Measurements from ENCODE around the gene SLC41A3. TPM values are rescaled to one million over a fixed set of nuclear protein-coding genes. Genes with fewer than 3 reads are reported as not detected.

The SLC41A3 gene
- polyA plus RNA-seq, 2 of the 4 experiments (the other 2 are of a cell fraction), result 18.9 to 24.2 TPM

GRCh38 chr3:126125341-126125740 is 41.4 kb upstream of the SLC41A3 start:
- CTCF ChIA-PET, result interaction anchor here (1.2 to 7.9 kb wide), 3 partner anchors 8 to 263 kb away, joined by 4 to 60 read pairs (median 4); no protein-coding TSS in a partner anchor
- WGBS (ENCODE audit: missing lambda C conversion rate), result 61% methylated on average over 4 of the region's 5 CpGs

GRCh38 chr3:126124896-126125295 is 41.0 kb upstream of the SLC41A3 start:
- POLR2A ChIA-PET, result no interaction called here

More at GRCh38 chr3:126125341-126125740, 41.4 kb upstream of the SLC41A3 start:
- H3K4me3 ChIP-seq, result no peak overlapping the region
- H3K4me1 ChIP-seq, result no peaks in the 10 kb centered on the region
- FAIRE-seq (no peak), ATAC-seq (no peak), DNase-seq (ENCODE audit: low read depth in 1 of 2, low spot score in 1 of 2) (no peak)
- no peak overlapping the region for H3K4me2 ChIP-seq
- no peak for TF ChIP-seq RAD21 (conservative IDR thresholded peaks at IDR 0.05 in 1 of 2, IDR thresholded peaks at IDR 0.05 in 1 of 2)
- TF ChIP-seq KDM5A (IDR thresholded peaks at IDR 0.05), result no peak
- TF ChIP-seq TFCP2L1 (CRISPR knock-in tag; IDR thresholded peaks at IDR 0.05), result no peak
- POLR2A ChIA-PET, result no interaction called here
- H3K27ac ChIP-seq, result no peak overlapping the region
- no peaks in the 10 kb centered on the region for H3K9me3 ChIP-seq

GRCh38 chr3:126124148-126124868 is 40.4 kb upstream of the SLC41A3 start:
- CTCF ChIA-PET, result interaction anchor here (0.7 to 7.9 kb wide), 4 partner anchors 9 to 423 kb away, joined by 4 to 60 read pairs (median 4); no protein-coding TSS in a partner anchor
- H3K4me2 ChIP-seq, result no peak overlapping the region
- FAIRE-seq (no peak), DNase-seq (ENCODE audit: low read depth in 1 of 2, low spot score in 1 of 2) (no peak), ATAC-seq (no peak)
- H3K9me3 ChIP-seq, result no peaks in the 10 kb centered on the region
- H3K4me3 ChIP-seq, result no peak overlapping the region
- no peaks in the 10 kb centered on the region for H3K4me1 ChIP-seq
- POLR2A ChIA-PET, result no interaction called here
- no peak for TF ChIP-seq CTCF (IDR thresholded peaks at IDR 0.05)
- TF ChIP-seq, protein P1, sequence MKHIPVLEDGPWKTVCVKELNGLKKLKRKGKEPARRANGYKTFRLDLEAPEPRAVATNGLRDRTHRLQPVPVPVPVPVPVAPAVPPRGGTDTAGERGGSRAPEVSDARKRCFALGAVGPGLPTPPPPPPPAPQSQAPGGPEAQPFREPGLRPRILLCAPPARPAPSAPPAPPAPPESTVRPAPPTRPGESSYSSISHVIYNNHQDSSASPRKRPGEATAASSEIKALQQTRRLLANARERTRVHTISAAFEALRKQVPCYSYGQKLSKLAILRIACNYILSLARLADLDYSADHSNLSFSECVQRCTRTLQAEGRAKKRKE (CRISPR knock-in tag; IDR thresholded peaks at IDR 0.05; ENCODE audit: low read depth), result no peak
- no peak for TF ChIP-seq NPAS2 (CRISPR knock-in tag; IDR thresholded peaks at IDR 0.05; ENCODE audit: borderline replicate concordance)
- no peak for TF ChIP-seq PBX3 (IDR thresholded peaks at IDR 0.05)
- no peak for TF ChIP-seq HOXB5 (CRISPR knock-in tag; IDR thresholded peaks at IDR 0.05)
- no peak for TF ChIP-seq ZC3H11A (IDR thresholded peaks at IDR 0.05)
- no peak for TF ChIP-seq EHMT2 (IDR thresholded peaks at IDR 0.05; ENCODE audit: low read depth)
- no peak for TF ChIP-seq MAX (IDR thresholded peaks at IDR 0.05)
- 89% methylated on average over 3 of the region's 10 CpGs for WGBS (ENCODE audit: missing lambda C conversion rate)
- no peak overlapping the region for H3K27ac ChIP-seq

More at GRCh38 chr3:126124896-126125295, 41.0 kb upstream of the SLC41A3 start:
- CTCF ChIA-PET, result interaction anchor here (1.2 to 7.9 kb wide), 3 partner anchors 8 to 264 kb away, joined by 4 to 60 read pairs (median 4); no protein-coding TSS in a partner anchor
- ATAC-seq (no peak), FAIRE-seq (no peak), DNase-seq (ENCODE audit: low read depth in 1 of 2, low spot score in 1 of 2) (no peak)
- TF ChIP-seq HOXA7 (CRISPR knock-in tag; IDR thresholded peaks at IDR 0.05) (no peak), MAFK (IDR thresholded peaks at IDR 0.05; ENCODE audit: partially characterized antibody) (no peak), RAD21 (conservative IDR thresholded peaks at IDR 0.05 in 1 of 2, IDR thresholded peaks at IDR 0.05 in 1 of 2) (no peak), NPAS2 (CRISPR knock-in tag; IDR thresholded peaks at IDR 0.05; ENCODE audit: borderline replicate concordance) (no peak), NFE2L2 (conservative IDR thresholded peaks at IDR 0.05; ENCODE audit: low read length) (no peak), CHD4 (IDR thresholded peaks at IDR 0.05; ENCODE audit: borderline replicate concordance) (no peak), HEYL (CRISPR knock-in tag; IDR thresholded peaks at IDR 0.05) (no peak), GATA3 (IDR thresholded peaks at IDR 0.05; ENCODE audit: borderline replicate concordance) (no peak), TP53 (CRISPR knock-in tag; IDR thresholded peaks at IDR 0.05) (no peak), EP300 (IDR thresholded peaks at IDR 0.05) (no peak), BCL3 (IDR thresholded peaks at IDR 0.05) (no peak), HOXB13 (CRISPR knock-in tag; IDR thresholded peaks at IDR 0.05; ENCODE audit: low read depth) (no peak)
- H3K27ac ChIP-seq, result no peak overlapping the region
- H3K4me3 ChIP-seq, result no peak overlapping the region
- no peaks in the 10 kb centered on the region for H3K9me3 ChIP-seq
- H3K4me1 ChIP-seq, result no peaks in the 10 kb centered on the region
- H3K4me2 ChIP-seq, result no peak overlapping the region
- 77% methylated on average over 8 of the region's 9 CpGs for WGBS (ENCODE audit: missing lambda C conversion rate)
